Measurements from ENCODE around the gene PPM1D.

DNA sequence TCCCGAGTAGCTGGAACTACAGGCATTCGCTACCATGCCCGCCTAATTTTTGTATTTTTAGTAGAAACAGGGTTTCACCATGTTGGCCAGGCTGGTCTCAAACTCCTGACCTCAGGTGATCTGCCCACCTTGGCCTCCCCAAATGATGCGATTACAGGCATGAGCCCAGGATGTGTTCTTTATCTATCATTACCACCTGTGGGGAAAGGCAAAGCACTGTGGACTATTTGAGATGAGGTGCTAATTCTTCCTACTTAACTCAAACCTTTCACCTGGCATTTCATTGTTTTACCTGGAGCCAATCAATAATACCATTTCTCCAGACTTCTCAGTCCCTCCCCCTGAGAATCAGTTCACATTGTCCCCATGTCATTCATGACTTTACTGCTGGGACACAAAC lies 20.4 kb upstream of the PPM1D start:
- TF ChIP-seq EZH2 (IDR thresholded peaks at IDR 0.05) (no peak), POLR2AphosphoS5 (IDR thresholded peaks at IDR 0.05; ENCODE audit: borderline replicate concordance, low read depth, low read length) (no peak)
